ENCODE measurements around the gene PIEZO2.
"Not testable (repeated sequence)": the region's sequence is repeated elsewhere in the genome, so short reads cannot be mapped to it uniquely, and the experiment has no call there.

The PIEZO2 gene

DNA sequence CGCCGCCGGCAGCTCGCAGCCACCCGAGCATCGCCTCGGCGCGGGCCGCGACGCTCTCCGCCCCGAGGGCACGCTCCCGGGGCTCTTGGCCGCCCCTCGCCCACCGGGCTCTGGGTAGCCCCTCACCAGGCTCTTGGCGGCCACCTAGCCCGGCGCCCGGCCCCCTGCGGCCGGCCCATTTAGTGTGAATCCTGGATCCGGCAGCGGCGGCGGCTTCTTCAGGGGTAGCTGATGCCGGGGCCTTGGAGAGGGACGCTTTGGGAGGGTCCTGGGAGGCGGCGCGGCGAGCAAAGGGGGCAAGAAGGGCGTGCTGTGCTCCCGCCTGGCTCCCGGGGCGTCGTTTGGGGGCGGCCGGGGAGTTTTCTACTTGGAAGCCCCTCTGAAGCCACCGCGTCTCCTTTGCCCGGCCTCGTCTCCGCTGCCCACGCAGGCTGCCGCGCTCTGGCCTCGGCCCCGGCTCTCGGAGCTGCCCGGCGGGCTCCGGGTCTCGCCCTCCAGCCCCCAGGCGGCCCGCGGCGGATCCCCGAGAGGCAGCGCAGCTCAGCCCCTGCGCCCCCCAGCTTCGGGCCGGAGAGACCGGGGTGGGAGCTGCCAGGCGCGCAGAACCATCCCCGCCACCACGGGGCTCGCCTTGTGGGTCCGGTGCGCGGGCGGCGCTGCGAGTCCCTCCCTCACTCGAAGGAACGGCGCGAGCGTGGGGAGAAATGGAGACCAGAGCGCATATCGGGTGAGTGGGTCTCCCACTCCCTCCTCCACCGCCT is 509 bp downstream of the PIEZO2 start:
- DNase-seq (ENCODE audit: low spot score), result peak; percentile 49

DNA sequence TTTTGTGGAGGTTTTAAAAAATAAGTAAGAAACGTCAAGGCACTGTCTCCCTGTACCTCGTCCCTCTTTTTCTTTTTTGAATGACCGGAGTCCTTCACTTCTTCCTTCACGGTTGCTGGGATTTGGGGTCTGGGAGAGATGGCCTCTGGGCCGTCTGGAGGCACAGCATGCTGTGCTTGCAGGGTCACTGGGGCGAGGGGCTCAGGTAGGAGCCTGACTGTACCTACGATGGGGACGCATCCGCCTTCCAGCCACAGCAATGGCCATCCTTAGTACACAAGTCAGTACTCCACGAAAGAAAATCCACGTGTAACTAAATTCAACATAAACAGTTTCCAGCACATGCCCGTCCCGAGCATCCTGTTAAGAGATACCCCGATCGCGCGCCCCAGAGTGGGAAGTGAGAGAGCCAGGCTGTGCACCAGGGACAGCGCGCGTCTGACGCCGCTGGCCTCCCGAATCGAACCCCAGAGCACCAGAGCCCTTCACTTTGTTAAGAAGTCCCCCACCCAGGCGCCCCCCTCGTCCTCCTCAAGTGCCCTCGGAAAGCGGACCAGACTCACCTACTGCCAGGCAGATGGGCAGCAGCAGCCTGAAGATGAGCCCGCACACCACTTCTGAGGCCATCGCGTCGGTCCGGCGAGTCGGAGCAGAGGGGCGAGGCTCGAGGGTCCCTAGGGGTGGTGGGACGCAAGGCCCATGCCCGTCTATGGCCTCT is 1.2 kb downstream of the PIEZO2 start:
- no peak for DNase-seq (ENCODE audit: low spot score)

DNA sequence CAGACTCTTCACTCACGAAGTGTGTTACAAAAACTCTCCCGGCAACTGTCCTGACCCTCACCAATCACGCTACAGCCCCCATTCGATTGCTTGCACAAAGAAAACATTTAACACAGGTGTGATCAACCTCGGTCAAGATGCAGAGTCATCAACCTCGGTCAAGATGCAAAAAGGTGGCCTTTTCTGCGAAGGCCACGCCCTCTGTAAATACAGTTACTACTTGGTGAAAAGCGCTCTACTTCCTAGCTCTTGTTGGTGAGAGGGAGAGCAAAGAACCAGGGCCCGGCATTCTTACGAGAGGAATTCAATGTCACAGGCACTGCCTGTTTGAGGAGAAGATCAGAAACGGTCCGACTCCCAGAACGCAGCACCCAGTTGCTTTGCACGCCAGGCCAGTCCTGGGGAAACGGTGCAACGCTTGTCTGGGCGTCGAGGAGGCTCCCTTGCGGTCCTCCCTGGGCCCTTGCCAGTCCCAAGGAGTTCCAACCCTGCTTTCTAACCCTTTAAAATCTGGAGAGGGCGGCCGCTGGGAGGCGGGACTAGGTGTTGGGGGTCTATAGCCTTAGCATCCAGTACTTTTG is 1.9 kb downstream of the PIEZO2 start:
- DNase-seq (ENCODE audit: low spot score), result no peak

DNA sequence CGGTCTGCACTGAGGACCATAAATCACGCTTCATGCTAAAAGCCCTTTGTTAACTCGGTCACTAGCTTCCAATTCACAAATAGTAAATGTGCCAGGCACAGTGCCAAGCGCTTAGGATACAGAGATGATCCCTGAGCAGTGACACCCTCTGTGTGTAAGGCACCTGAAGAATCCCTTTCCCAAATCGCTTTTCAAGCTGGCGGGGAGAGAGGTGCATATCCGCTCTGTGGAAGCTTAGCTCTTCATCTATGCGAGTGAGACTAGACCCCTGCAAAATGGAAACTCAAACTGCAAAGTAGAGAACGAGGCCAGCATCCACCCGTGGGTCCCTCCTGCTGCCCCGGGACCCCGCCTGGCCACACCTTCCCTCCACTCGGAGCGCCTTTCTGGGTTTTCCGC is 2.4 kb downstream of the PIEZO2 start:
- DNase-seq (ENCODE audit: low spot score), result no peak

DNA sequence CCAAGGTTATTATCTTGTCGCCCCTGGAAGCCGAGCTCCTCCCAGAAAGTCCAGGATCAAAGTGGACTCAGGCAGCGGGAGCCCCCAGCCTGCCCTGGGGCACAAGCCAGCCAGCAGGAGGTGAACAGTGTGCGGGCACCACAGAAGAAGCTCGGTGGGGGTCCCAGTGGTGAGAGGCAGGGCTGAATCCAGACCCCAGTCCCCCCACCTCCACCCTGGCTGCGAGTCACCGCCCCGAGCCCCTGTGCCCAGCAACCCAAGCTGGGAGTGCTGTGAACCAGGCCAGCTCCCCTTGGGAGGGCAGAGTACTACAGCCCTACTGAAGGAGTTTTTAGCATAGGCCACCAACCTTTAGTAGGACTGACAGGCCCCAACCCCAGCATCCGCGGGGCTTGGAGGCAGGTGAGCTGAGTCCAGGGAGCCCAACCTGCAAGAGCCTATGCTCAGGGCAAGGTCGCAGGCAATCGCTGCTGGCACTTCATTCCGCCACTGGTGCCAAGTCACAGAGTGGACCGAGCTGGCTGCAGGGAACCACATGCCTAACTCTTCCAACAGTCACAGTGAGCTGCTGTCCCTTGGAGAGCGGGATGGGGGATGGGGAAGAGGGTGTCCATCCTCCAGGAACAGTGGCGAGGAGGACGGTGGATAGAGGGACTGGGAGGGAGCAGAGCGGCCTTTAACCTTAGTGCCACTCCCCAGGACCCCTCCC is 3.0 kb downstream of the PIEZO2 start:
- no peak for DNase-seq (ENCODE audit: low spot score)

DNA sequence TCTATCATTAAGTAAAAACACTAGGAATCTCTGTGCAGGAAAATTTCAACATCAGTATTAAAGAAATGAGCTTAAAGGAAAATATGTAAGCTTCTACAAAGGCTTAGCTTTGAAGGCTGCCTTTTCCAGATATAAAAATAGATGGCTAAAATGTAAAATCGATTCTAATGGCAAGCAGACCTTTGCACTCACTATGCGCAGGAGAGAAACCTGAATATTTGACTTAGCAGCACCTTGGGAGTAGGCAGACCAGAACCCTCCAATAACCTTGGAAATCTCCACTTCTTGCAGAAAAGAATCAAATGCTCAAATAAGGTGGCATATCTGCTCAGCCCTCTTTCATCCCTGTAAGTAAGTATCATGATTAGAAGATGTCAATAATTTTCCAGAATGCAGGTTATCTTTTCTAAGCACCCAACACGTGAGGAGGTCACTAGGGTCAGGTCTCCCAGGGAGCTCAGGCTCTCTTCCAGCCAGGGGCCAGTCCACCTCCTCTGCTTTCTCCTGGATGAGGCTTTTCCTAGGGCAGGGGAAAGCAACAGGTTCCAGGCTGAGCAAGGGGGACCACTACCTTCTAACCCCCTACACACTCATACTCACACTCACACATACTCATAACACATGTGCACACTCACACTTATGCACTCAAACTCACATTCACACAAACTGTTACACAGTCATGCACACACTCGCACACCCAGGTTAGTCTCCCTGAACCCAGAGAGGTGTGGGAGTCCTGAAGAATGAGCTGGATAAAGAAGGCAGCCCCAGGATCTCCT is 3.8 kb downstream of the PIEZO2 start:
- no peak for DNase-seq (ENCODE audit: low spot score)

DNA sequence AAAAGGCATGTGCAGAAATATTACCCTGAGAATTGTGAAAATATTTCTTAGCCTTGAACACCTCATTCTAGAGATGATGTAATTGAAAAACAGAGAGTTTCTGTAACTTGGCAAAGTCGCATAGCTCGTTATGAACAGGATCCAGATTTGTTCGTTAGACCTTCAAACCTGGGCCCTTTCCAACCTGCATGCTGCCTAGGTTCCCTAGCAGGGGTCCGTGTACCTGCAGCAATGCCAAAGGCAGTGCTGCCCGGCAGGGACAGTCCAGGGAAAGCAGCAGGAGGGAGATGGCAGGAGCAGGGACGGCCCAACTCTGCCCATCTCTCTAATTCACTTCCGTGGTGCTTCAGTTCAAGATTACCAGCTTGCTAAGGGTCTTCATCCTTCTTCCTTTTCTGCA is 12.0 kb downstream of the PIEZO2 start:
- no peak for DNase-seq (ENCODE audit: low spot score)

DNA sequence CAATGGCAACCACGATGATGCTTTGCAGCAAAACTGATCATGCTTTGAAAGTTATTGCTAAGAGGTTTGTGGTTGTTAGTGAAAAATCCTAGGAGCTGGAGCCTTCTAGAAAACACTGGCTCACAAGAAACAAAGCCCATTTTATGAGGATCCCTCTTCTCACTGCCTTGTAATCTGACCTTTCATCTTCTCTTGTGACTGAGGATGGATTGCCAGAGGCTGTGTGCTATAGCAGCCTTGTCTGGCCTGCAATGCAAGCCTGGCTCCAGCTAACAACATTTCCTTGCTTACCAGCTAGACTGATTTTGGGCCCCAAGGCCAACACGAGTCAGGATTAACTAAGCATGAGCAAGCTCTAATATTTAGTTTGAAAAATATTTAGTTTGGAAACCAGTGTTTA is 13.1 kb downstream of the PIEZO2 start:
- DNase-seq (ENCODE audit: low spot score), result no peak

DNA sequence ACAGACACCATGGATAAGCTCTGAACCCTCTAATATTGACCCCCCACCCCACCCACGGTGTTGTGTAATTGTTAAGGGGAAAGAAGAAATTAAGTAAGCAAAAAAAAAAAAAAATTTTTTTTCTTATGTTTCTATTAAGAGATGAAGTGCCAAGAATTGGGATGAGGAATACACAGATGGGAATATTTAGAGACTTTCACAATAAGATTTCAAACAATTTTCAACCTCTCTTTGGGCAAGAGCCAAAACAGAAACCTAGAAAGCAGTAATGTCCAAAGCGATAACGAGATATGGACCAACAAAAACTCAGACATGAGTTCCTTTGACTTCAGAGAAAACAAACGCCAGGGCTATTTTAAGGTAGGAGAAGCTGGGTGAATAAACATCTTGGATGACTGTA is 14.4 kb downstream of the PIEZO2 start:
- no peak for DNase-seq (ENCODE audit: low spot score)

DNA sequence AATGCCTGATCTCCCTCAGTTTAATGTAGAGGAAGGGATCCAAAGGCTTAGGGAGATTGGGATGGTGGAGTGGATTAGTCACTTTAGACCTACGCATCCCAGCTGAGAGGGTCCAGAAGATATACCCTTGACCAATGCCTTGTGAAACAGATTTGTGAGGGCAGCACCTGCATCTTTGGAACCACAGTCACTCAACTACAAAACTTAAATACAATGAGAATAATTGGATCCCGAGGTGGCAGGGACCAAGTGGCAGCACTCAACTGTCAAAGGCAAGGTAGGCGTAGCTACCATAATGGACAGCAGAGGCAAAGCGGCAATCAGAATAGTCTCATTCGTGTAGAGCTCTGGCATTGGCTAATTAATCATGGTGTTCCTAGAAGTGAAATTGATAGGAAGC is 20.3 kb downstream of the PIEZO2 start:
- DNase-seq (ENCODE audit: low spot score), result not testable (repeated sequence)

DNA sequence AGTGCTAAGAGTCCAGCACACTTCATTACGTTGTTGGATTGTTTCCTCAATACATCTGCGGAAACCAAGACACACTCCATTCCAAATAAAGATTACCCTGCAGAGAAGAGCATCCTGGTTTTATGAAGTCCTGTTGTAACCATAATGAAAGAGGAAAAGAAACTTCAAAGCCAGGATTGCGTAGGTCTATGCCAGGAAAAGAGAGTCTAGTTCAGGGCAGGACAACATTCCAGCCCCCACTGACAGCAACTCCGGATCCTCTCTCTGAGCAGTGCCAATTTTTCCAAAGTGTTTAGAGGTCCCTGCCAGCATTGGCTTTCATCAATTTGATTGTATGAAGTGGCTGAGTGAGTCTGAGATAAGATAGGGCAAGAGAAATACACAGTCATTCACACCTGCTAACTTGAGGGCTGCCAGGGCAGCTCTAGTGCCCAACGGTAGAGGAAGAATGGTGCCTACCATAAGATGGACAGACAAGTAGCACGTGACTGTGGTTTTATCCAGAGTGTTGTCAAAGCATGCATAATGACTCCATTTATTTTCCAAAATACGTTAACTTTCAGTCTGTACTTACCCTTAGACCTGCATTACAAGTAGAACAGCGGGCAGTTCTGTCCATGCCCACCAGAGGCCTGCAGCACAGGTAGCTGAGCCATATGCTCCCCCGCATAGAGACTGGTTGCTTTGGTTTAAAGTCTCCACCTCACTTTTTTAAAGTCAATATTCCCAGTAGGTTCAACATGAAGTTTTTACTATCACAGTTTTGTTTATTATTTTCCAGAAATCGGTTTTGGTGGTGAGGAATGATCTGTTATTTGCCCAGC is 23.7 kb downstream of the PIEZO2 start:
- DNase-seq (ENCODE audit: low spot score), result no peak

DNA sequence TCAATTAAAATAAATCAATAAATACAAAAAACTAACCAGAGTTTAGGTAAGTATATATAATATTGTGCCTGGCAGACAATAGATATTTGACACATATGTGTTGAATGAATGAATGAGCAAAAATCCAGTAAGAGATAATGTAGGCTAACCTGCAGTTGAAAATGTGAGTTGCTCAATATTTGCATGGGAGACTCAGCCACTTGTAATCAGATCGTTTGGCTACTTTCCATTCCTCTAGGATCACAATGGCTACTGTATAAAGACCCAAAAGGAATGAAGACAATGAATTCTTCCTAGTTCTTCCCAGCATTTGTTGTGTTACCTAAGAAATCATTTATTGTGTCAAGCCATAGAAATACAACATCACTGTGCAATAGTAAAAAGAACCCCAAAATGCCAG is 25.3 kb downstream of the PIEZO2 start:
- DNase-seq (ENCODE audit: low spot score), result no peak

DNA sequence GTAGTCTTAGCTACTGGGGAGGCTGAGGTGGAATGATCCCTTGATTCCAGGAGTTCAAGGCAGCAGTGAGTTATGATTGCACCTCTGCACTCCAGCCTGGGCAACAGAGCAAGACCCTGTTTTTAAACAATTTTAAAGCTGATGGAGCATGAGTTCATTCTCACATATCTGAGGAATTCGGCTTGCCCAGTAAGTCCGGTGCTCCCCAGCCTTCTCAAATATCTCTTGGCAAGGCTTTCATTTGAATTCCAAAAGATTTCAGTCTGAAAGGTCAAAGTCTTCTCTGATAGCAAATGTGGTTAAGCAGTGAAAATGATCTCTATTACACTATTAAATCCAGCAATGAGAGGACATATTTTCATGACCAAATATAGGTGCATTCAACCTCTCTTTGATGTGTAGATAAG is 27.9 kb downstream of the PIEZO2 start:
- DNase-seq (ENCODE audit: low spot score), result no peak

DNA sequence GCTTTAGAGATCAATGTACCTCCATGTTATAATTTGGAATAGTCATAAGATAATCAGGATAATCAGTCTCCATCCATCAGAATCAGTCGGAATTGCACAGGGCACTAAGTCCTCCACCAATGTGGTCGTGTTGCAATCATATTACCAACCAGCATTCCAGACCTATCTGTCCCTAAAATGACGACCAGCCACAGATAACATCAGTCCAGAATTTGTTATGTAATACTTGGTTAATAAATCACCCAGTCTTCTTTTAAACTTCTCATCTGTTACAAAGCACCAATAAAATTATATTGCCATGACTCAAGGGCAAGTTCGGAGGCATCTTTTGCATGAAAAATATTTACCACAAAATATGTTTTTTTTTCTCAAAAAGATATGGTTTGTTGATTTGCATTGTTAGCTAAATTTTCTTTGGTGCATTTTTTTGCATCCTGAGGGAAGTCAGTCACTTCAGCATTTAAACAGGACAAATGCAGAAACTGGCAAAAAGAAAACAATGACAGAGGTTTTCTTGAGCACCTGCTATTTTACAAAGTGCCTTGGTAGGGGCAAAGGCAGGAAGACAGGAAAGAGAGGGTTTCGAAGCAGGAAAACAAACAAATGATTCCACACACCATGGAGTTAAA is 29.3 kb downstream of the PIEZO2 start:
- peak; percentile 54 for DNase-seq (ENCODE audit: low spot score)

DNA sequence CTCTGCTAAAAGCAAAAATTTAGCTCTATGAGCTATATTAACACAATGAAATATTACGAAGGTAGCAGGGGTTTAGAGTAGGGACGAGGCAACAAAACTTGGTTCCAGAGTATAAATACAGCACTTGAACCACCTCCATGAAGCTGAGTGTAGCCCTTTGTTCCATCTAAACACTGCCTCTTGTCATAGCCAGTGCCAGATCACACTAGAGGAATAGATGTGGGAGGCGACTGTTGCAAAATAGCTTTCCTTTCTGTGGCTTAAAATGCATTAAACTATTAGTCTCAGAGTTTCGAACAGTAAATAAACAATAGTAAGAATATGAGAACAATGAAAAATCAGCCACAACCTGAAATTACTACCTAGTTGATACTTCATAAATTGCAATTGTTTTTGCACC is 29.8 kb downstream of the PIEZO2 start:
- peak; percentile 35 for DNase-seq (ENCODE audit: low spot score)

DNA sequence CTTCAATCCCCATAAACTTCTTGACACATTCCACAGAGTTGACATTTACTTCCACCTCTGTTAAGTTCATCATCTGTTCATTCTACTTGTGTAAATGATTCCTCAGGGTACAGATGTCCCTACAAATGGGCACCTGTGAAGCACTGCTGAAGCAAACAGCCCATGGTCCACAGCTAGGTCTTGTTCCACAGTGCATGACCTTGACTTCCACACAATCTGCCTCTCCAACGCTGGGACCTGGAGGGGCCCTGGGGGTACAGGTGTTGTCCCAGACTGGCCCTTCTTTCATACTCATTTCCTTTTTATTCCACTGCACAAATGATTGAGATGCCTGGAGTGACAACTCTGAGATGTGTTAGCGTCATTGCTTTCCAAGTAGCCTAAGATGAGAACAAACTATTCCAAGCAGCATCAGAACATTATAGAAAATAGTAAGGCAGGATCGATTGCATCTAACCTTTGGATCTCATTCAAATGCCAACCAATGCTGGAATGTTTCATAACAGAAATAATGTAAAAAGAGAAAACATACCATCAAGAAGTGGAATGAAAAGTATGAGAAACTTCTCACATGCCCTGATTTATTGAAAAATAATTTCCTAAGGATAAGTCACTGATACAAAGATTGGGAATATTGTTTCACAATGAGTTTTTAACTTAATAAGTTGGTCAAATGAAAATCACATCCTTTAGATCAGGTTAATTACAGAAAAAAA is 31.2 kb downstream of the PIEZO2 start:
- no peak for DNase-seq (ENCODE audit: low spot score)

DNA sequence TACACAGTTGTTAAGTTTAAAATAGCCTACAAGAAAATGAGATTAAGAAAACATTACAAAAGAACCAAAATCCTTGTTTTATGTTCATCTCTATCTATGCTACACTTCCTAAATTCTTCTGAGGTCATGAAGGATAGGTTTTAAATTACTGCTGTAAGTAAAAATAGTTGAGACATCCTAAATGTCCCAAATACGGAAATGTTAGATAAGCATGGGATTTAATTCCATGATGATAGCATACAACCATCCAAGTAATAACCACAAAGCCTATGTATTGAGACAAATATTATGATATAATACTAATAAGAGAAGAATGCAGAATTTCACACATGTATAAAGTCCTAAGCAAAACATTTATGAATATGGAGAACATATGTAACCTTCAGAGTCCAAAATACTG is 34.1 kb downstream of the PIEZO2 start:
- DNase-seq (ENCODE audit: low spot score), result no peak

DNA sequence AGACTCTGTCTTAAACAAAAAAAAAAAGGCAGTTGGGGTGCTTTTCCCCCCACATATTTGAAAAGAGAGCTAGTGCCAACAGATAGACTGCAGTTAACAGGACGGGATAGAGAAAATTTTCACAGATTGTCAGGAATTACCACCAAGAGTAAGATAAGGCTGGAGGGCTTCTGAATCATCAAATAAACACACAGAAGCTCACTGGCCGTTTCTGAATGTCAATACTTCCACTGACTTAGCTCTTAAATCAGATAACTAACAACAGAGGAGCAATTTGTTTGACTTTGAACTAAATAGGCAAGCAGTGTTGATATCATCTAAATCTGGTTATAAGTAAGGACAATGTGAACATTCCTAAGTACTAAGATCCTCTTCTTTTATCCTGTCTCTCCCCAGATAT is 34.7 kb downstream of the PIEZO2 start:
- no peak for DNase-seq (ENCODE audit: low spot score)

DNA sequence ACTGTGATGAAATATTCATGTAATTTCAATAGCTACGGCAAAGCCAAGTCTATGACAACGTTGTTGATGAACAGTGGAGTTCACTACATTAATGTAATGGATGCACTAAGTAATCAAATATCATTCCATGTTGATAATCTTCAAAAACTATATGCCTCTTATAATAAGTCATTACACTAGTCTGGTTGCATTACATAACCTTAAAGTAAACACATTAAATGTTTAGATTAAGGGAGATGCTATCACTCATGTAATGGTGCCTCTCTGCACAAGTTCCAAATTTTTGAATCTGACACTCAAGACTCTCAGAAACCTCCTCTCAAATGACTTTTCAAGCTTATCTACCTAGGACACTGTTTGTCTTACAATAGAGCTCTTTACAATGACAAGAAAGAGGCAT is 35.4 kb downstream of the PIEZO2 start:
- no peak for DNase-seq (ENCODE audit: low spot score)

DNA sequence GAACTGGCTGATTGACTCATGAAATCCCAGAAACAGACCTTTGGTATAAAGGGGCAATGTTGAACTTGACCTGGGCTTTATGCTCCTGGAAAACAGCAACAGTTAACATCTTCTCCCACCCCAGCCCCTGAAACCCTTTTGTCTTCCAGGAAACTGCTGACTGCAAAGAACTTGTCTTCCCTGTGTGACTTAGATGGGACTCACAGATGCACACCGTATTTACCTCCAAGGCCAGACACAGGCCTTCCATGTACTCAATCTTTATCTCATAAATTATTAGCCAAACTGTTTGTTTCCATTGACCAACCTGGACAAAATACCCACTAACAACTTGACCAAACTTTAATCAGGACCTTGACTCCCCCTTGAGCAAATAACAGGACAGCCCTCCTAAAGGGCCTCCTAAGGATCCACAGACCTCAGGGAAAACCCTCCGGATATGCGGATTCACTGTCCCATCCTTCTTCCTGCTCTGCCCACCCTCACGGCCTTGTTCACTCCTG is 36.3 kb downstream of the PIEZO2 start:
- no peak for DNase-seq (ENCODE audit: low spot score)
